Measurements from ENCODE around the gene ZNF552. TPM values are rescaled to one million over a fixed set of nuclear protein-coding genes. Genes with fewer than 3 reads are reported as not detected.

The ZNF552 gene
- total RNA-seq, 1 donor = 4.3 TPM

DNA sequence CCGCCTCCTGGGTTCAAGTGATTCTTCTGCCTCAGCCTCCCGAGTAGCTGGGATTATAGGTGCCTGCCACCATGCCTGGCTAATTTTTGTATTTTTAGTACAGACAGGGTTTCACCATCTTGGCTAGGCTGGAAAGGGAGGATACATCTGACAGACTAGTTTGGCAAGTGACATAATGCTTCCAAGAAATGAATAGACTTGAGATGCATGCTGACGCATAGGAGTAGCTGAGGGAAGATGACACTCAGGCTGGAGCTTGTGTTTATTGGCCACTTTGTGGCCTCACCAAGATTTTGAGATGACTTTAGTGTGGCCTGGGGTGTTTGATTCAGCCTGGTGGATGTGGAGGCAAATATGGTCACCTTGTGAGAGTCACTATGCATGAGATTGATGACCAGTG, 41.2 kb downstream of the ZNF552 start:
- no peak overlapping the region for H3K4me3 ChIP-seq (ENCODE audit: low read depth, low read length)
- DNase-seq (ENCODE audit: low read depth) = no peak
- TF ChIP-seq, protein P1, sequence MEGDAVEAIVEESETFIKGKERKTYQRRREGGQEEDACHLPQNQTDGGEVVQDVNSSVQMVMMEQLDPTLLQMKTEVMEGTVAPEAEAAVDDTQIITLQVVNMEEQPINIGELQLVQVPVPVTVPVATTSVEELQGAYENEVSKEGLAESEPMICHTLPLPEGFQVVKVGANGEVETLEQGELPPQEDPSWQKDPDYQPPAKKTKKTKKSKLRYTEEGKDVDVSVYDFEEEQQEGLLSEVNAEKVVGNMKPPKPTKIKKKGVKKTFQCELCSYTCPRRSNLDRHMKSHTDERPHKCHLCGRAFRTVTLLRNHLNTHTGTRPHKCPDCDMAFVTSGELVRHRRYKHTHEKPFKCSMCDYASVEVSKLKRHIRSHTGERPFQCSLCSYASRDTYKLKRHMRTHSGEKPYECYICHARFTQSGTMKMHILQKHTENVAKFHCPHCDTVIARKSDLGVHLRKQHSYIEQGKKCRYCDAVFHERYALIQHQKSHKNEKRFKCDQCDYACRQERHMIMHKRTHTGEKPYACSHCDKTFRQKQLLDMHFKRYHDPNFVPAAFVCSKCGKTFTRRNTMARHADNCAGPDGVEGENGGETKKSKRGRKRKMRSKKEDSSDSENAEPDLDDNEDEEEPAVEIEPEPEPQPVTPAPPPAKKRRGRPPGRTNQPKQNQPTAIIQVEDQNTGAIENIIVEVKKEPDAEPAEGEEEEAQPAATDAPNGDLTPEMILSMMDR (IDR thresholded peaks at IDR 0.05; ENCODE audit: insufficient read depth, low read length) = no peak

DNA sequence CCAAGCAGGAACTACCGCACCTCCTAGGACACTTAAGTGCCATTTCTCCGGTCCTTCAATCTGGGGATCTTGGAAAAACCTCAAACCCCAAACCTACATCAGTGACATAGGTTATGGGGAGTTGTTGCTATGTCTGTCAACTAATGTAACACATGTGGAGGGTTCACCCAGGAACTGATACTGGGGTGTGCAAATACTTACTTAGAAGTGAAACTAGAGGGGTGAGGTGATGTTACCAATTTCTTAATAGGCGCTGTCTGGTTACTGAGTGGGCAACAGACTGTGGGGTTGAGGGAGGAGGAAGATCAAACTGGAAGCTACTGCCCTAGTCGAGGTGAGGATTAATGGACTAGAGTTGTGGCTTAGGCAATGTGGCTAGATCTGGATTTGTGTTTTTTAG, 43.3 kb downstream of the ZNF552 start:
- TF ChIP-seq, protein P1 (IDR thresholded peaks at IDR 0.05; ENCODE audit: insufficient read depth, low read length) = no peak
- no peak for DNase-seq (ENCODE audit: low read depth)

DNA sequence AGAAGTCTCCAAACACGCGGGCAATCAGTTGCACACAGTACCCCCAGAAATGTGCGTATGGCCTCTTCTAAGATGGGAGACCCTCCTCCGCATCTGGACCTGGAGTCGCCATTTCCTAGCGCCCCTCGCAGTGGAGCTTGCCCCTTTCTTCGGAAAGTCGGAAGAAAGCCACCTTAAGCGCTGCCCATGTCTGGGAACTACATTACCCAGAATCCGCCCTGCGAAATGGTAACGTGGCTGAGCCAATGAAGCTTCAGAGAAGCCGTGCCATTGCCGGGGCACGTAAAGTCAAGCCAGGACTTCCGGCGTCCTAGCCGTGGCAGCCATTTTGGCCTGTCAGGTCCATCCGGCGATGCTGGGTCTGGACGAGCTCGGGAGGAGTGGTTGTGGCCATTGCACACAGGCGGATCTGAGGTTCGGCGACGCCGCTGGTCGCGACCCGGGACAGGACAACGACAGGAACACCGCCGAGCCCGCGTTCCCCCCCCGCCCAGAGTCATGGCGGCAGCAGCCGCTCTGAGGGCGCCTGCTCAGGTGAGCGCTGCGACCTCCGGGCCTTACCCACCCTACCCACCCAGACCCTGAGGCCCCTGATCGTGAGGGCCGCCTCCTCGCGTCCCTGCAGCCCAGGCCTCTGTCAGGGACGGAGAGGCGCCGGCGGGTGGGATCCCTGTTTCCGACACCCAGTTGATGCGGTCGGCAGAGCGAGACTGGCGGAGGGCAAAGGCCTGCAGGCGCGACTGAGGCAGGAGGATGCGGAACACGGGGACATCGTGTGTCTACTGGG, 45.2 kb downstream of the ZNF552 start, which contains the start of gene ZNF586:
TSS of gene ZNF586 (plus strand) at position 332 of the 787 bp plus-strand sequence. CDS start at position 499, 167 bp downstream.
- peak within 1 kb of the TSS; percentile 84 for H3K4me3 ChIP-seq (ENCODE audit: low read depth, low read length)
- peak; percentile 92 for DNase-seq (ENCODE audit: low read depth)
- TF ChIP-seq, protein P1 (IDR thresholded peaks at IDR 0.05; ENCODE audit: insufficient read depth, low read length) = no peak

More for the DNA sequence above, 43.3 kb downstream of the ZNF552 start:
- H3K4me3 ChIP-seq (ENCODE audit: low read depth, low read length) = no peak overlapping the region

DNA sequence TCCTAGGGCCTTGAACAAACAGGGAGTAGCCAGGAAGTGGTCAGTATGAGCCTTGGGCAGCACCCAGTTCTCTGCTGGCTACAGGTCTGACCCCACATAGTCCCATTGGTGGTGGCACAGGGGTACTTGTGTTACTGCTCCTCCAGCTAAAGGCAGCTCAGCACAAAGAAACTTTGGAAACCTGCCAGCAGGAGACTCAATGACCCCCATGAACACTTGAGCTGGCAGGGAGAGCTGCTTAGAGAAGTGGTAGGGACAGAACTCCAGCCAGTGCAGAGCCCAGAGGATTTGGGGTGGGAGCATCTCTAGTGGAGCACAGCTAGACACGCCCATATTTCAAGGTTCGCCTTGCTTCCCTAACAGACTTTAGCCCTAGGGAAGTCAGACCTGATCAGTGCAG, 55.6 kb downstream of the ZNF552 start:
- DNase-seq (ENCODE audit: low read depth) = no peak
- no peak overlapping the region for H3K4me3 ChIP-seq (ENCODE audit: low read depth, low read length)
- TF ChIP-seq, protein P1 (IDR thresholded peaks at IDR 0.05; ENCODE audit: insufficient read depth, low read length) = no peak

DNA sequence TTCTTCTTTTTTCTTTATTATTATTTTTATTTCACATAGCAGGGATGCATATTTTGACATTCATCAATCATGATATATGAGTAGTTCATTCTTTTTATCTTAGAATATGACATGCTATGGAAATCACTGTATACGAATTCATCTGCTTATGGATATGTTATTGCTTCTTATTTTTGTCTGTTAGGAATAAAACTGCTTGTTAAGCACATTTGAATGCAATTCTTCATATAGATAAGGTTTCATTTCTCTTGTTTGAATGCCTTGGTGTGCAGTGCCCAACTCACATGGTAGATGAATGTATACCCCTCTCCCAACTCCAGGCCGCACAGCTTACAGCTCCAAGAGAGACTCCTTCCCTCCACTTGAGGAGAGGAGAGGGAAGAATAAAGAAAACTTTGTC, 56.8 kb downstream of the ZNF552 start:
- no peak overlapping the region for H3K4me3 ChIP-seq (ENCODE audit: low read depth, low read length)
- DNase-seq (ENCODE audit: low read depth) = no peak
- TF ChIP-seq, protein P1 (IDR thresholded peaks at IDR 0.05; ENCODE audit: insufficient read depth, low read length) = no peak

Other genes with a start within 250 kb of the ZNF552 start
- gene ZNF416, start 236.0 kb downstream of the ZNF552 start, total RNA-seq (ENCODE audit: low replicate concordance) = 3.4 and 8.0 TPM in 2 replicates
- 4.2 and 11.0 TPM in 2 replicates for gene ZIK1, start 230.8 kb downstream of the ZNF552 start, total RNA-seq (ENCODE audit: low replicate concordance)
- 1.1 and 5.6 TPM in 2 replicates for gene ZNF530, start 215.0 kb downstream of the ZNF552 start, total RNA-seq (ENCODE audit: low replicate concordance)
- gene ZNF134, start 200.7 kb downstream of the ZNF552 start, total RNA-seq (ENCODE audit: low replicate concordance) = 18.6 and 19.4 TPM in 2 replicates
- 6.2 and 15.0 TPM in 2 replicates for gene ZNF211, start 181.7 kb downstream of the ZNF552 start, total RNA-seq (ENCODE audit: low replicate concordance)
- not detected in 2 replicates for gene ZSCAN4, start 146.0 kb downstream of the ZNF552 start, total RNA-seq (ENCODE audit: low replicate concordance)
- gene ZNF551, start 132.9 kb downstream of the ZNF552 start, total RNA-seq (ENCODE audit: low replicate concordance) = 5.2 and 13.5 TPM in 2 replicates
- gene ZNF154, start 105.7 kb downstream of the ZNF552 start, total RNA-seq (ENCODE audit: low replicate concordance) = 2.3 and 2.5 TPM in 2 replicates
- gene ZNF671, start 87.3 kb downstream of the ZNF552 start, total RNA-seq (ENCODE audit: low replicate concordance) = 3.7 and 9.2 TPM in 2 replicates
- 8.1 and 12.1 TPM in 2 replicates for gene ZNF776, start 68.1 kb downstream of the ZNF552 start, total RNA-seq (ENCODE audit: low replicate concordance)
- gene ZNF586, start 45.2 kb downstream of the ZNF552 start, total RNA-seq (ENCODE audit: low replicate concordance) = 13.7 and 15.0 TPM in 2 replicates
- 18.3 and 38.7 TPM in 2 replicates for gene ZNF587B, start 15.4 kb upstream of the ZNF552 start, total RNA-seq (ENCODE audit: low replicate concordance)
- gene ZNF587, start 34.9 kb upstream of the ZNF552 start, total RNA-seq (ENCODE audit: low replicate concordance) = 29.6 and 39.2 TPM in 2 replicates
- gene ZNF814, start 74.1 kb upstream of the ZNF552 start, total RNA-seq (ENCODE audit: low replicate concordance) = 5.0 and 10.3 TPM in 2 replicates
- 15.8 and 16.1 TPM in 2 replicates for gene ZNF417, start 101.7 kb upstream of the ZNF552 start, total RNA-seq (ENCODE audit: low replicate concordance)
- 3.6 and 13.6 TPM in 2 replicates for gene ZNF418, start 120.5 kb upstream of the ZNF552 start, total RNA-seq (ENCODE audit: low replicate concordance)
- 2.5 and 7.7 TPM in 2 replicates for gene ZNF256, start 132.8 kb upstream of the ZNF552 start, total RNA-seq (ENCODE audit: low replicate concordance)
- 0.49 TPM in 1 of 2 replicates, not detected in the other for gene C19orf18, start 159.6 kb upstream of the ZNF552 start, total RNA-seq (ENCODE audit: low replicate concordance)
- 17.9 and 33.8 TPM in 2 replicates for gene ZNF606, start 187.9 kb upstream of the ZNF552 start, total RNA-seq (ENCODE audit: low replicate concordance)
- gene ZSCAN1, start 219.1 kb upstream of the ZNF552 start, total RNA-seq (ENCODE audit: low replicate concordance) = not detected in 2 replicates
- gene ZNF135, start 244.4 kb upstream of the ZNF552 start, total RNA-seq (ENCODE audit: low replicate concordance) = 2.2 and 4.3 TPM in 2 replicates

Data from fibroblast of the aortic adventitia (primary cell).